ENCODE data around the gene CYB5R3. TPM values are rescaled to one million over a fixed set of nuclear protein-coding genes. Genes with fewer than 3 reads are reported as not detected.
"Not testable (repeated sequence)": the region's sequence is repeated elsewhere in the genome, so short reads cannot be mapped to it uniquely, and the experiment has no call there.

CYB5R3 gene
- total RNA-seq, 4 donors from 2014 or later, result 122 to 182 (median 152) TPM

- no peak for TF ChIP-seq CTCF (IDR thresholded peaks at IDR 0.05)
- intact Hi-C loops (cut with DNase I; ENCODE audit: low total_unique reads), result no loop called here
- no peak overlapping the region for H3K4me3 ChIP-seq (ENCODE audit: low read depth, poor library complexity, severe bottlenecking)
- WGBS, 2 donors, result 34% methylated on average over 11 of the region's 11 CpGs
- DNase-seq (ENCODE audit: low spot score in 2 of 2), result no peak
These were observed 40.3 kb downstream of the CYB5R3 start for GRCh38 chr22:42608823-42609361.

GRCh38 chr22:42608136-42608822 is 40.9 kb downstream of the CYB5R3 start:
- 70 to 77% methylated on average over 11 of the region's 11 CpGs for WGBS, 2 donors
- intact Hi-C loops (cut with DNase I; ENCODE audit: low total_unique reads), result no loop called here
- no peak for DNase-seq (ENCODE audit: low spot score in 2 of 2)
- TF ChIP-seq CTCF (IDR thresholded peaks at IDR 0.05) (no peak), POLR2A (IDR thresholded peaks at IDR 0.05) (no peak)
- no peak overlapping the region for H3K4me3 ChIP-seq (ENCODE audit: low read depth, poor library complexity, severe bottlenecking)

- H3K4me3 ChIP-seq (ENCODE audit: low read depth, poor library complexity, severe bottlenecking); DNase-seq (ENCODE audit: low spot score in 2 of 2); intact Hi-C loops (cut with DNase I; ENCODE audit: low total_unique reads): not testable (repeated sequence)
- WGBS, 2 donors, result 93 to 94% methylated on average over 15 to 31 of the region's 31 CpGs
These were observed 41.6 kb downstream of the CYB5R3 start for GRCh38 chr22:42607641-42608040.

- intact Hi-C loops (cut with DNase I; ENCODE audit: low total_unique reads), result no loop called here
- 42 to 69% methylated on average over 3 of the region's 3 CpGs for WGBS, 2 donors
- TF ChIP-seq CTCF (IDR thresholded peaks at IDR 0.05), result no peak
- TF ChIP-seq POLR2A (IDR thresholded peaks at IDR 0.05), result no peak
- H3K4me3 ChIP-seq (ENCODE audit: low read depth, poor library complexity, severe bottlenecking), result no peak overlapping the region
- no peak for DNase-seq (ENCODE audit: low spot score in 2 of 2)
These were observed 44.8 kb downstream of the CYB5R3 start for GRCh38 chr22:42604403-42604802.

- WGBS, 2 donors, result 86 to 95% methylated on average over 2 of the region's 2 CpGs
- TF ChIP-seq POLR2A (IDR thresholded peaks at IDR 0.05), result no peak
- no peak for TF ChIP-seq CTCF (IDR thresholded peaks at IDR 0.05)
- no peak overlapping the region for H3K4me3 ChIP-seq (ENCODE audit: low read depth, poor library complexity, severe bottlenecking)
- intact Hi-C loops (cut with DNase I; ENCODE audit: low total_unique reads), result no loop called here
- DNase-seq (ENCODE audit: low spot score in 2 of 2), result no peak
These were observed 45.8 kb downstream of the CYB5R3 start for GRCh38 chr22:42603427-42603826.

GRCh38 chr22:42602470-42602869 is 46.7 kb downstream of the CYB5R3 start:
- DNase-seq (ENCODE audit: low spot score in 2 of 2), result no peak
- H3K4me3 ChIP-seq (ENCODE audit: low read depth, poor library complexity, severe bottlenecking), result no peak overlapping the region
- TF ChIP-seq CTCF (IDR thresholded peaks at IDR 0.05), result no peak
- no peak for TF ChIP-seq POLR2A (IDR thresholded peaks at IDR 0.05)
- intact Hi-C loops (cut with DNase I; ENCODE audit: low total_unique reads), result no loop called here
- WGBS, 2 donors, result 68 to 85% methylated on average over 2 of the region's 2 CpGs
